DOHH2 (cell line): ENCODE results near the gene MAPK6.

Experiments
- CTCF ChIP-seq: fragments of 200-600 bp; sonication (generic); IDR thresholded peaks from one replicate; pipeline ENCODE4 v1.5.1; 2014; ENCODE audit warnings: antibody characterized with exemption, mild to moderate bottlenecking, low read depth, low read length; ENCODE audit not compliant: poor library complexity, severe bottlenecking
- EZH2phosphoT487 ChIP-seq: fragments of 200-600 bp; sonication (generic); IDR thresholded peaks from 2 replicates; pipeline ENCODE4 v1.6.1; 2017; ENCODE audit warnings: borderline replicate concordance, mild to moderate bottlenecking, antibody characterized with exemption, low read length, moderate library complexity, mixed read lengths

- TF ChIP-seq CTCF (no peak), EZH2phosphoT487 (no peak)
Observed at GRCh38 chr15:52071570-52071969, 52.6 kb downstream of the MAPK6 start.
